Activated CD8-positive, alpha-beta memory T cell treated with anti-CD3 and anti-CD28 coated beads, Interleukin-2, amount 50 U/mL, for 4 hours (primary cell): ENCODE data around the gene SEC24A.
"Not testable (repeated sequence)": the region's sequence is repeated elsewhere in the genome, so short reads cannot be mapped to it uniquely, and the experiment has no call there.

ENCODE experiments used
- DNase-seq: peaks from one replicate; pipeline ENCODE4 v3.0.0-alpha.2; 2020

The SEC24A gene

GRCh38 chr5:134648425-134649162 lies at the start of gene SEC24A:
Gene SEC24A (plus strand): TSS chr5:134648785. CDS start chr5:134649077, 292 bp downstream.
- peak; percentile 85 for DNase-seq

GRCh38 chr5:134599820-134600219 lies 48.8 kb upstream of the SEC24A start:
- DNase-seq, result not testable (repeated sequence)

GRCh38 chr5:134600600-134600999 lies 48.0 kb upstream of the SEC24A start:
- DNase-seq, result no peak

GRCh38 chr5:134603059-134603458 lies 45.5 kb upstream of the SEC24A start:
- no peak for DNase-seq

- no peak for DNase-seq
Observed at GRCh38 chr5:134604908-134605307, 43.7 kb upstream of the SEC24A start.

- no peak for DNase-seq
Observed at GRCh38 chr5:134606726-134607125, 41.9 kb upstream of the SEC24A start.

- no peak for DNase-seq
Observed at GRCh38 chr5:134608555-134608954, 40.0 kb upstream of the SEC24A start.

- DNase-seq, result no peak
Observed at GRCh38 chr5:134609232-134609851, 39.2 kb upstream of the SEC24A start.

GRCh38 chr5:134610725-134611124 lies 37.9 kb upstream of the SEC24A start:
- DNase-seq, result no peak

GRCh38 chr5:134611515-134611914 lies 37.1 kb upstream of the SEC24A start:
- no peak for DNase-seq

GRCh38 chr5:134614450-134615085 lies 34.0 kb upstream of the SEC24A start:
- DNase-seq, result no peak

- DNase-seq, result no peak
Observed at GRCh38 chr5:134620634-134621033, 28.0 kb upstream of the SEC24A start.

- DNase-seq, result no peak
Observed at GRCh38 chr5:134625559-134625958, 23.0 kb upstream of the SEC24A start.

GRCh38 chr5:134626369-134627014 lies 22.1 kb upstream of the SEC24A start:
- DNase-seq, result no peak

GRCh38 chr5:134634227-134634626 lies 14.4 kb upstream of the SEC24A start:
- no peak for DNase-seq

- DNase-seq, result not testable (repeated sequence)
Observed at GRCh38 chr5:134635366-134635765, 13.2 kb upstream of the SEC24A start.

GRCh38 chr5:134637116-134637721 lies 11.4 kb upstream of the SEC24A start:
- DNase-seq, result no peak

- no peak for DNase-seq
Observed at GRCh38 chr5:134638760-134639201, 9.8 kb upstream of the SEC24A start.

GRCh38 chr5:134642931-134643530 lies 5.6 kb upstream of the SEC24A start:
- DNase-seq, result no peak

- peak; percentile 35 for DNase-seq
Observed at GRCh38 chr5:134647750-134648424, 698 bp upstream of the SEC24A start.

GRCh38 chr5:134649163-134649835 lies 714 bp downstream of the SEC24A start:
- no peak for DNase-seq
